MM.1S (cell line): ENCODE measurements around the gene CD86.

Experiments used
- DNase-seq: peaks from one replicate; pipeline ENCODE4 v3.0.0-alpha.2; 2015
- H2AFZ ChIP-seq: fragments of 300-600 bp; sonication (generic); 2 replicates; pipeline ENCODE4 v1.6.0; 2016; ENCODE audit warnings: antibody characterized with exemption, low read length
- H3F3A ChIP-seq: fragments of 300-600 bp; sonication (generic); 2 replicates; pipeline ENCODE4 v1.6.1; 2016; ENCODE audit warnings: mild to moderate bottlenecking, antibody characterized with exemption, low read length, moderate library complexity, mixed read lengths; ENCODE audit not compliant: insufficient read depth
- H3K27ac ChIP-seq: fragments of 300-600 bp; sonication (generic); 2 replicates; pipeline ENCODE4 v1.5.1; 2016; ENCODE audit warnings: mild to moderate bottlenecking, low read length
- H3K27me3 ChIP-seq: fragments of 300-600 bp; sonication (generic); replicated peaks from 2 replicates; pipeline ENCODE4 v1.6.0; 2016; ENCODE audit warnings: low read length; ENCODE audit not compliant: insufficient read depth
- H3K36me3 ChIP-seq: fragments of 300-600 bp; sonication (generic); replicated peaks from 2 replicates; pipeline ENCODE4 v1.6.1; 2016; ENCODE audit warnings: mild to moderate bottlenecking, low read length, mixed read lengths; ENCODE audit not compliant: insufficient read depth
- H3K4me1 ChIP-seq: fragments of 300-600 bp; sonication (generic); 2 replicates; pipeline ENCODE4 v1.6.1; 2016; ENCODE audit warnings: low read length, mixed read lengths
- H3K4me2 ChIP-seq: fragments of 300-600 bp; sonication (generic); 2 replicates; pipeline ENCODE4 v1.6.0; 2016; ENCODE audit warnings: low read depth, low read length
- H3K4me3 ChIP-seq: fragments of 300-600 bp; sonication (generic); 2 replicates; pipeline ENCODE4 v1.5.1; 2016; ENCODE audit warnings: low read length, mixed read lengths
- H3K79me2 ChIP-seq: fragments of 300-600 bp; sonication (generic); 2 replicates; pipeline ENCODE4 v1.6.1; 2016; ENCODE audit warnings: mixed run types, low read length, mixed read lengths
- H3K9ac ChIP-seq: fragments of 300-600 bp; sonication (generic); 2 replicates; pipeline ENCODE4 v1.6.1; 2016; ENCODE audit warnings: low read length, mixed read lengths
- H3K9me2 ChIP-seq: fragments of 300-600 bp; sonication (generic); replicated peaks from 2 replicates; pipeline ENCODE4 v1.6.1; 2016; ENCODE audit warnings: mild to moderate bottlenecking, low read length, mixed read lengths; ENCODE audit not compliant: insufficient read depth
- H3K9me3 ChIP-seq: fragments of 300-600 bp; sonication (generic); replicated peaks from 2 replicates; pipeline ENCODE4 v1.6.1; 2016; ENCODE audit warnings: mild to moderate bottlenecking, low read length, mixed read lengths; ENCODE audit not compliant: insufficient read depth
- H4K20me1 ChIP-seq: fragments of 300-600 bp; sonication (generic); 2 replicates; pipeline ENCODE4 v1.6.1; 2016; ENCODE audit warnings: mild to moderate bottlenecking, low read length, moderate library complexity, mixed read lengths; ENCODE audit not compliant: insufficient read depth
- EZH2 ChIP-seq: fragments of 300-600 bp; sonication (generic); optimal IDR thresholded peaks from 2 replicates; pipeline ENCODE3; 2017; ENCODE audit warnings: low read depth, mild to moderate bottlenecking, antibody characterized with exemption, low read length, mixed read lengths
- EZH2phosphoT487 ChIP-seq: fragments of 300-600 bp; sonication (generic); IDR thresholded peaks from 2 replicates; pipeline ENCODE4 v1.6.1; 2018; ENCODE audit warnings: antibody characterized with exemption, low read length
- TF ChIP-seq, protein P1 (sequence below): fragments of 300-600 bp; sonication (generic); IDR thresholded peaks from 2 replicates; pipeline ENCODE4 v1.5.1; 2016; ENCODE audit warnings: antibody characterized with exemption, low read length, mixed read lengths

Gene CD86

DNA sequence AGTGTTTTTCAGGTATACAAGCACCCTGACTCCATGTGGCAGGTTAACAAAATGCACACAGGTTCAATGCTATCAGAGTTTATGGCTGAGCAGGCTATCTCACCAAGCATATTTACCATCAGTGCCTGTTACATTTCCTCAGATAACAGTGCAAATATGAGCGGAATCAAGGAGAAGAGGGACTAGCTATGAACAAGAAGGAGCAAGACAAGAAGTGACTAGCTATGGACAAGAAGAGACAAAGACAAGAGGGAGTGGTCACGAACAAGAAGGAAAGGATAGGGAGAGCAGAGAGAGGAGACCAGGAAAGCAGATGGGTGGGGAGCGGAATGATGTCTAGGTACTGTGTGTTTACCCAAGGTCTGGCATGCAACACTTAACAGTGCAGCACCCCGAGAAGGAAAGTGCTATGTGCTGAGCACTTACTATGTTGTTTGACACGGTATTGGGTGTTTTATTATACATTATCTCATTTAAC is 41.7 kb upstream of the CD86 start:
- Histone ChIP-seq H3K9me3 (no peaks in the 10 kb centered on the region), H3K4me1 (peaks cover 24% of the 10 kb centered on the region), H3K27ac (no peak overlapping the region), H3F3A (no peaks in the 10 kb centered on the region), H4K20me1 (no peaks in the 10 kb centered on the region), H3K79me2 (peaks cover 16% of the 10 kb centered on the region), H3K4me2 (no peak overlapping the region), H3K36me3 (no peaks in the 10 kb centered on the region), H3K27me3 (no peaks in the 10 kb centered on the region), H3K4me3 (no peak overlapping the region), H2AFZ (no peak overlapping the region), H3K9me2 (no peaks in the 10 kb centered on the region), H3K9ac (no peak overlapping the region)
- no peak for DNase-seq
- TF ChIP-seq, protein P1, sequence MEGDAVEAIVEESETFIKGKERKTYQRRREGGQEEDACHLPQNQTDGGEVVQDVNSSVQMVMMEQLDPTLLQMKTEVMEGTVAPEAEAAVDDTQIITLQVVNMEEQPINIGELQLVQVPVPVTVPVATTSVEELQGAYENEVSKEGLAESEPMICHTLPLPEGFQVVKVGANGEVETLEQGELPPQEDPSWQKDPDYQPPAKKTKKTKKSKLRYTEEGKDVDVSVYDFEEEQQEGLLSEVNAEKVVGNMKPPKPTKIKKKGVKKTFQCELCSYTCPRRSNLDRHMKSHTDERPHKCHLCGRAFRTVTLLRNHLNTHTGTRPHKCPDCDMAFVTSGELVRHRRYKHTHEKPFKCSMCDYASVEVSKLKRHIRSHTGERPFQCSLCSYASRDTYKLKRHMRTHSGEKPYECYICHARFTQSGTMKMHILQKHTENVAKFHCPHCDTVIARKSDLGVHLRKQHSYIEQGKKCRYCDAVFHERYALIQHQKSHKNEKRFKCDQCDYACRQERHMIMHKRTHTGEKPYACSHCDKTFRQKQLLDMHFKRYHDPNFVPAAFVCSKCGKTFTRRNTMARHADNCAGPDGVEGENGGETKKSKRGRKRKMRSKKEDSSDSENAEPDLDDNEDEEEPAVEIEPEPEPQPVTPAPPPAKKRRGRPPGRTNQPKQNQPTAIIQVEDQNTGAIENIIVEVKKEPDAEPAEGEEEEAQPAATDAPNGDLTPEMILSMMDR = no peak
- TF ChIP-seq EZH2 (no peak), EZH2phosphoT487 (no peak)

DNA sequence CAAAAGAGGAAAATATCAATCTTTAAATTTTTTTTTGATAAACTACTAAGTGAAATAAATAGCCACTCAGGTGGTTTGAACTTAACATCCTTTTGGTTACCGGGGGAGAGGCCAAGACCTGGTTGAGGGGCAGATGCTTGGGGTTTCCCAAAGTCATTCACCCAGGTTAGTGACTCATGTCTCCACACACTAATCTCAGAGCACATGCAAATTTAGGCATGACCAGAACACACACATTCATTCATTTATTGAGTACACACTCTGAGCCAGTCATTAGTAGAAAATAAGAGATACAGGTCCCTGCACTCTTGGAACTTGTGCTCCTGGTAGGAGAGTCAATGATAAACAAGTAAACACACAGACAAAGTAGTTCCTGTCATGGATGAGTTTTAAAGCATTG is 40.4 kb upstream of the CD86 start:
- Histone ChIP-seq H3K4me1 (peaks cover 24% of the 10 kb centered on the region), H3K4me3 (no peak overlapping the region), H3K9me2 (no peaks in the 10 kb centered on the region), H2AFZ (no peak overlapping the region), H3F3A (no peaks in the 10 kb centered on the region), H3K36me3 (no peaks in the 10 kb centered on the region), H3K79me2 (peaks cover 26% of the 10 kb centered on the region), H4K20me1 (no peaks in the 10 kb centered on the region), H3K9ac (no peak overlapping the region), H3K27ac (no peak overlapping the region), H3K9me3 (no peaks in the 10 kb centered on the region), H3K4me2 (no peak overlapping the region), H3K27me3 (no peaks in the 10 kb centered on the region)
- DNase-seq = no peak
- no peak for TF ChIP-seq EZH2phosphoT487
- TF ChIP-seq EZH2 = no peak
- TF ChIP-seq, protein P1 = no peak

DNA sequence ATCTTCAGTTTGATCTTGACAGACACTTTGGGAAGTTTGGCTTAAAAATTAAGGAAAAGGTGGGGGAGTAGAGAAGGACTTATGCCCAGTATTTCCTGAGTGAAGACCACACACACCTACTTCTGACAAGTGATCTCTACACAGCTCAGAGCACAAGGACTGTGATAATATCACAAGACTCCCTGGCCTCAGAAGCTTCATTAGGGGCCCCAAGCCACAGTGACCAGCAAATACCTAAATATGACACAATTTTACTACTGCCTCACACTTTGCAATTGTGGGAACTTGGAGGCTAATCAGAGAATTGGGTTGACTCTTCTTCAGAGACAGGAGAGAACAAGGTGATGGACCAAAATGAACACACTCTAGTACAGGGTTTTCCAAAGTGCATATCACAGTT is 35.7 kb upstream of the CD86 start:
- H3K9me3 ChIP-seq = no peaks in the 10 kb centered on the region
- TF ChIP-seq EZH2 (no peak), EZH2phosphoT487 (no peak)
- TF ChIP-seq, protein P1 = no peak
- no peak overlapping the region for H2AFZ ChIP-seq
- no peaks in the 10 kb centered on the region for H3K9me2 ChIP-seq
- peaks cover 25% of the 10 kb centered on the region for H3K4me1 ChIP-seq
- H3K36me3 ChIP-seq = no peaks in the 10 kb centered on the region
- H3K4me3 ChIP-seq = no peak overlapping the region
- H3K27me3 ChIP-seq = no peaks in the 10 kb centered on the region
- no peaks in the 10 kb centered on the region for H4K20me1 ChIP-seq
- H3K27ac ChIP-seq = no peak overlapping the region
- H3K4me2 ChIP-seq = no peak overlapping the region
- DNase-seq = no peak
- peaks cover 46% of the 10 kb centered on the region for H3K79me2 ChIP-seq
- peaks cover 11% of the 10 kb centered on the region for H3F3A ChIP-seq
- no peak overlapping the region for H3K9ac ChIP-seq
